Astrocyte (in vitro differentiated cells and primary cell): Measurements from ENCODE around the gene NFATC1.

Experiments used
- EZH2 ChIP-seq: IDR thresholded peaks from 2 replicates; pipeline ENCODE4 v1.6.1; 2012; ENCODE audit warnings: mild to moderate bottlenecking, low read length, inconsistent platforms; ENCODE audit not compliant: insufficient read depth
- TF ChIP-seq, protein P1 (sequence below): IDR thresholded peaks from 2 replicates; pipeline ENCODE4 v1.5.1; 2011; ENCODE audit warnings: low read depth, mild to moderate bottlenecking, inconsistent platforms, low read length, moderate library complexity; ENCODE audit not compliant: insufficient read depth

DNA sequence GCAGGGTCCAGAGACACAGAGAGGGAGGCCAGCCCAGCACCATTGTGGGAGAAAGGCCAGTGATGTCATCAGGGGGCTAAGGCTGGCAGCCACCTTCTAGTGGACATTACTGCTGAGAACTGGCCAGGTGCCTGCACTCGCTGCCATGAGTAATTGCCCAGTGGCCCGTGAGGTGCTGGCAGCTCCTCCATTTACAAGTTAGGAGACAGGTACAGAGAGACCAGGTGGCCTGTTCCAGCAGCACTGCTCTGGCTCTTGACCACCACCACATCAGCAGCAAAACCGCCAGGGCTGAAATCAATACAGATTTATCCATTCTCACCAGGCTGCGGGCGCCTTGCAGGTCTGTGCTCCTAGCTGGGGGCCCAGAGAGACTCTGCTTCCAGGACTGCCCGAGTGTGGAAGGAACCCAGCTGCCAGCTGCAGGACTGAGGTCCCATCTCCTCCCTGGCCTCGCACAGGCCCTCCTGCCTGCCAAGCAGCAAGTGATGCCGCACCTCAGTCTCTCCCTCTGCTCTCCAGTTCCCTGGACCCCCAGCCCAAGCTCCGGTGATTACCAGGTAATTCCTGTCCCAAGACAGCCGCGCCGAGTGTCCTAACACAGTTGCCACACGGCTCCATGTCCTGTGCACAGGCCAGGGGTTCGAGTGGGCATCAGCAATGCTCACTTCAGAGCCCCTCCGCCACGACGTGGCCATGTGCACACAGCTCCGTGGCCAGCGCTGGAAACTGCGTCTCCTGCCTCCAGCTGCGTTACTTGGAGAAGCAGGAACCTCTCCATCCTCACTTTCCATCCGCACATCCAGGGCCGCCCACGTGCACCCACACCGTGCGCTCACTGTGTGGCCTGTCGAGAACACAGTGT lies 182.9 kb downstream of the NFATC1 start:
- TF ChIP-seq, protein P1, sequence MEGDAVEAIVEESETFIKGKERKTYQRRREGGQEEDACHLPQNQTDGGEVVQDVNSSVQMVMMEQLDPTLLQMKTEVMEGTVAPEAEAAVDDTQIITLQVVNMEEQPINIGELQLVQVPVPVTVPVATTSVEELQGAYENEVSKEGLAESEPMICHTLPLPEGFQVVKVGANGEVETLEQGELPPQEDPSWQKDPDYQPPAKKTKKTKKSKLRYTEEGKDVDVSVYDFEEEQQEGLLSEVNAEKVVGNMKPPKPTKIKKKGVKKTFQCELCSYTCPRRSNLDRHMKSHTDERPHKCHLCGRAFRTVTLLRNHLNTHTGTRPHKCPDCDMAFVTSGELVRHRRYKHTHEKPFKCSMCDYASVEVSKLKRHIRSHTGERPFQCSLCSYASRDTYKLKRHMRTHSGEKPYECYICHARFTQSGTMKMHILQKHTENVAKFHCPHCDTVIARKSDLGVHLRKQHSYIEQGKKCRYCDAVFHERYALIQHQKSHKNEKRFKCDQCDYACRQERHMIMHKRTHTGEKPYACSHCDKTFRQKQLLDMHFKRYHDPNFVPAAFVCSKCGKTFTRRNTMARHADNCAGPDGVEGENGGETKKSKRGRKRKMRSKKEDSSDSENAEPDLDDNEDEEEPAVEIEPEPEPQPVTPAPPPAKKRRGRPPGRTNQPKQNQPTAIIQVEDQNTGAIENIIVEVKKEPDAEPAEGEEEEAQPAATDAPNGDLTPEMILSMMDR, result no peak
- no peak for TF ChIP-seq EZH2
